ENCODE results near the gene ZNF787. TPM values are rescaled to one million over a fixed set of nuclear protein-coding genes. Genes with fewer than 3 reads are reported as not detected.

Gene ZNF787
- total and polyA plus RNA-seq, 2 of the 8 experiments (the other 6 are each of a cell fraction or from before 2014, with no cell fraction given), result 19.7 to 56.0 TPM

DNA sequence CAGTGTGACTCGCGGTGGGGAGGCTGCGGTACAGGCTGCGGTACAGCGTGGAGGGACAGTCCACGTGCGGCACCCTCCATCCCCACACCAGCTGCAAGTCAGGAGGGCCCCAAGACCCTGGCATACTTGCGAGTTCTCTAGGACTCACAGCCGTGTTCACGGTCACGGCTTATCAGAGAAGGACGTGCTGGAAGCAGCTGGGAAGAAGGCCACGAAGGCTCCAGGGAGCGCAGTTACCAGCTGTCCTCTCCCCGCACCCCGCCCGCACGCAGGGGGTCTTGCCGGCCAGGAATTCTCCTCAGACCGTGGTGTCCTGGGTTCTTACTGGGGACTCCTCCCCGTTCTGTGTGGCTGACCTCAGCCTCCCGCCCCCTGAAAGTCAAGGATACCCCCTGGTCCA, 26.2 kb upstream of the ZNF787 start:
- Histone ChIP-seq H2AFZ (ENCODE audit: low read length) (no peak overlapping the region), H3K79me1 (ENCODE audit: low read depth, low read length) (peaks cover 13% of the 10 kb centered on the region), H4K8ac (ENCODE audit: extremely low read depth, insufficient read depth, low read length) (no peak overlapping the region), H2BK120ac (replicated peaks; ENCODE audit: low read depth, low read length) (no peak overlapping the region), H2BK5ac (ENCODE audit: low read depth, low read length) (no peak overlapping the region), H2BK12ac (ENCODE audit: low read depth, low read length) (no peak overlapping the region), H3K23ac (ENCODE audit: insufficient read length) (no peak overlapping the region), H2BK20ac (ENCODE audit: low read length) (no peak overlapping the region), H3K4me3 (ENCODE audit: extremely low read depth in 1 of 4, insufficient read depth in 2 of 4, low read depth in 3 of 4, low read length in 4 of 4) (no peak overlapping the region), H3K27me3 (replicated peaks in 1 of 4; ENCODE audit: control insufficient read depth in 3 of 4, extremely low read depth in 1 of 4, insufficient read depth in 3 of 4, low read length in 3 of 4) (no peaks in the 10 kb centered on the region), H2BK15ac (ENCODE audit: low read length) (no peak overlapping the region), H3K9ac (replicated peaks in 1 of 4; ENCODE audit: extremely low read depth in 1 of 4, low read depth in 3 of 4, low read length in 3 of 4) (no peak overlapping the region), H3K23me2 (ENCODE audit: low read depth, low read length) (no peaks in the 10 kb centered on the region), H4K20me1 (replicated peaks in 1 of 2; ENCODE audit: control insufficient read depth in 1 of 2, insufficient read depth in 2 of 2, low read length in 2 of 2) (peaks cover 3 to 19% of the 10 kb centered on the region in 2 experiments), H3K14ac (ENCODE audit: insufficient read length) (no peak overlapping the region), H4K5ac (ENCODE audit: insufficient read length, low read depth, low read length) (no peak overlapping the region), H3K56ac (replicated peaks; ENCODE audit: insufficient read length, low read depth, low read length) (no peak overlapping the region), H2AK5ac (ENCODE audit: low read depth, low read length) (no peak overlapping the region), H3K4me1 (replicated peaks in 1 of 4; ENCODE audit: control insufficient read depth in 3 of 4, insufficient read depth in 4 of 4, low read length in 3 of 4) (no peaks in the 10 kb centered on the region; a peak in 2 of 7 replicates), H3K36me3 (ENCODE audit: control insufficient read depth in 2 of 4, insufficient read depth in 4 of 4, low read length in 3 of 4) (peaks cover 0 to 22% (median 7%) of the 10 kb centered on the region in 4 experiments; a peak in 5 of 8 replicates), H3K18ac (ENCODE audit: extremely low read depth, low read length) (no peak overlapping the region), H4K91ac (replicated peaks; ENCODE audit: insufficient read length, low read length) (no peak overlapping the region), H3K79me2 (ENCODE audit: control insufficient read depth in 1 of 2, insufficient read depth in 2 of 2, low read length in 2 of 2) (peaks cover 0 to 34% of the 10 kb centered on the region in 2 experiments; a peak in 2 of 4 replicates), H3K4ac (replicated peaks; ENCODE audit: insufficient read length, low read depth, low read length) (no peak overlapping the region), H3K4me2 (ENCODE audit: insufficient read depth in 1 of 2, low read depth in 2 of 2, low read length in 2 of 2) (no peak overlapping the region), H3K27ac (ENCODE audit: low read depth, low read length) (no peak overlapping the region), H3K9me3 (ENCODE audit: insufficient read depth in 2 of 2, low read depth in 1 of 2, low read length in 1 of 2) (no peaks in the 10 kb centered on the region)
- FAIRE-seq, result no peak
- DNase-seq (ENCODE audit: low read depth in 1 of 2, low spot score in 2 of 2), result no peak
- ChIA-PET CTCF (ENCODE audit: partially characterized antibody) (interaction anchor here (1.1 to 1.3 kb wide), 2 partner anchors 25 to 105 kb away, joined by 3 to 5 read pairs; no protein-coding TSS in a partner anchor), POLR2A (ENCODE audit: partially characterized antibody) (interaction anchor here (0.6 to 1.8 kb wide), 4 partner anchors 19 to 42 kb away, joined by 3 to 5 read pairs (median 4); partner anchors contain the start of gene ZNF787)
- 94% methylated on average over 22 of the region's 22 CpGs; no CpG with 5 or more reads in 1 of the 2 experiments for WGBS, 2 experiments (ENCODE audit: extremely low coverage in 1 of 2, insufficient coverage in 1 of 2, insufficient read length in 1 of 2, insufficient replicate concordance in 2 of 2, low coverage in 1 of 2, low lambda C conversion rate in 2 of 2, missing lambda C conversion rate in 1 of 2)
- TF ChIP-seq SUZ12 (IDR thresholded peaks at IDR 0.05; ENCODE audit: low read length) (no peak), CTBP2 (IDR thresholded peaks at IDR 0.05; ENCODE audit: borderline replicate concordance, insufficient read depth, insufficient read length, low read length) (no peak), SRF (IDR thresholded peaks at IDR 0.05; ENCODE audit: low read depth, low read length) (no peak), PHF8 (conservative IDR thresholded peaks at IDR 0.05; ENCODE audit: low read depth, low read length) (no peak), NANOG (IDR thresholded peaks at IDR 0.05; ENCODE audit: insufficient read depth, low read depth, low read length, poor library complexity, severe bottlenecking) (no peak), RXRA (IDR thresholded peaks at IDR 0.05; ENCODE audit: insufficient read depth, low read depth, low read length) (no peak), TBP (IDR thresholded peaks at IDR 0.05; ENCODE audit: low read depth, low read length) (no peak), MAFK (IDR thresholded peaks at IDR 0.05; ENCODE audit: low read depth, low read length) (no peak), POU5F1 (IDR thresholded peaks at IDR 0.05; ENCODE audit: low read depth, low read length) (no peak), SP2 (IDR thresholded peaks at IDR 0.05; ENCODE audit: low read length) (no peak), TAF7 (optimal IDR thresholded peaks at IDR 0.05; ENCODE audit: borderline replicate concordance, low read depth, low read length) (no peak), TAF1 (IDR thresholded peaks at IDR 0.05; ENCODE audit: low read depth, low read length) (no peak), BACH1 (IDR thresholded peaks at IDR 0.05; ENCODE audit: low read length) (no peak)

All from H1 (cell line).